Endodermal cell (in vitro differentiated cells): ENCODE results near the gene RYR2. TPM values are rescaled to one million over a fixed set of nuclear protein-coding genes. Genes with fewer than 3 reads are reported as not detected.

ENCODE experiments used
- DNase-seq: peaks from one replicate; pipeline ENCODE4 v3.0.0-alpha.2; 2017
- H3K27ac ChIP-seq: 2 replicates; pipeline ENCODE4 v1.5.1; 2013; ENCODE audit warnings: mild to moderate bottlenecking, low read depth, low read length, moderate library complexity
- H3K27me3 ChIP-seq: 2 replicates; pipeline ENCODE4 v1.6.1; 2013; ENCODE audit warnings: mild to moderate bottlenecking, low read length, moderate library complexity; ENCODE audit not compliant: insufficient read depth, control insufficient read depth, poor library complexity, severe bottlenecking
- H3K36me3 ChIP-seq: 2 replicates; pipeline ENCODE4 v1.7.0; 2013; ENCODE audit warnings: mild to moderate bottlenecking, low read length, moderate library complexity; ENCODE audit not compliant: control insufficient read depth, insufficient read depth
- H3K4me1 ChIP-seq: one replicate; pipeline ENCODE4 v1.7.0; 2013; ENCODE audit warnings: low read length; ENCODE audit not compliant: control insufficient read depth, insufficient read depth
- H3K4me3 ChIP-seq: 2 replicates; pipeline ENCODE4 v1.5.1; 2013; ENCODE audit warnings: mild to moderate bottlenecking, low read length, moderate library complexity
- H3K9ac ChIP-seq: 2 replicates; pipeline ENCODE4 v1.6.1; 2013; ENCODE audit warnings: mild to moderate bottlenecking, low read length, moderate library complexity; ENCODE audit not compliant: poor library complexity, severe bottlenecking; ENCODE audit errors: extremely low read depth
- H3K9me3 ChIP-seq: 2 replicates; pipeline ENCODE4 v1.6.1; 2013; ENCODE audit warnings: mild to moderate bottlenecking, low read length, moderate library complexity; ENCODE audit not compliant: control insufficient read depth
- H3K27ac Mint-ChIP-seq: 2 replicates; pipeline ENCODE4 v1.8.0; 2020; ENCODE audit warnings: mixed read lengths
- H3K27me3 Mint-ChIP-seq: 2 replicates; pipeline ENCODE4 v1.8.0; 2021; ENCODE audit warnings: mild to moderate bottlenecking, mixed read lengths; ENCODE audit not compliant: insufficient read depth
- H3K36me3 Mint-ChIP-seq: 2 replicates; pipeline ENCODE4 v1.8.0; 2020; ENCODE audit warnings: low read depth, mixed read lengths
- H3K4me1 Mint-ChIP-seq: 2 replicates; pipeline ENCODE4 v1.8.0; 2020; ENCODE audit warnings: mixed read lengths
- H3K4me3 Mint-ChIP-seq: 2 replicates; pipeline ENCODE4 v1.8.0; 2020; ENCODE audit warnings: mild to moderate bottlenecking, moderate library complexity, mixed read lengths
- H3K9me3 Mint-ChIP-seq: 2 replicates; pipeline ENCODE4 v1.8.0; 2020; ENCODE audit warnings: mild to moderate bottlenecking, mixed read lengths
- CTCF ChIP-seq: fragments of 200-600 bp; sonication (generic); conservative IDR thresholded peaks from 2 replicates; pipeline ENCODE4 v1.5.0; 2021; ENCODE audit warnings: antibody characterized with exemption, mild to moderate bottlenecking
- WGBS, 2 experiments: methylation state at CpG; one replicate each; pipeline versions ENCODE4 v1.1.5 to v1.1.7; 2013; ENCODE audit warnings: missing lambda C conversion rate in 2 of 2, mixed read lengths in 1 of 2; ENCODE audit not compliant: insufficient coverage in 1 of 2, insufficient read length in 1 of 2; 5-methylcytosine and 5-hydroxymethylcytosine counted together
- total RNA-seq, 2 donors: library from RNA; stranded (reverse); fragmentation: NEBNext Ultra II Directional in 1 of 2; extraction: Animal tissue kit (Norgen Biotek cat#: 25700) in 1 of 2; gene quantifications; 2 replicates in 1 of 2; 3 replicates in 1 of 2; pipeline ENCODE4 v1.2.1, GENCODE V29; 2021

The RYR2 gene
- total RNA-seq, 2 donors from 2014 or later, result 0.95 to 2.4 TPM

DNA sequence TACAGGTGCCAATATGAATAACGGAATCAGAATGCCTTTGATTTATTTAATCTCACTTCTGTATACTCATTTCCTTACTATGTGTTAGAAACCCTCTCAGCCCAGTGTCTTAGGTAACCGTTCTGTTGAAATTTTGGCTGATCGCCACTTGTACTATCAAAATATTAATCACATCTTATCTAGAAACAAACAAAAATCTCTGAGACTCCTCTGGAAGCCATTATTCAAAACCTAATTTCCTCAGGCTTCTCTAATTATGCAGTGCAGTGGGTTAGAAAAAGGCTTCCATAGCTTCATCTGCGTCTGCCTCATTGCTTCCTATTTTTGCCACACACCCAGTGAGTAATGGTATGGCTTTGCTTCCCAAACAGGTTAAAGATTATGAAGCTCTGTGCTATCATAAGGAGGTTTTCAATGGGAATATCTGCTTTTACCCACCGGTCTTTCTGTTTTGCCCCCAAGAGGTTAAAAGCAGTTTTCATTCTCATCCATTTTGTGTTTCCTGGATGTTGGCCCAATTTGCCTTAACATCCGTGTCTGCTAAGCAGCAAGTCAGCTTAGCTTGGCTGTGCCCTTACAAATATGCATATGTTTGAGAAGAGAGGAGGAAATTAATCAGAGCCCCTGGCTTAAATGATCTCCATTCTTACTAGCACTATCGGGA, 129.6 kb downstream of the RYR2 start:
- Histone ChIP-seq H3K36me3 (no peaks in the 10 kb centered on the region), H3K27me3 (no peaks in the 10 kb centered on the region), H3K4me3 (no peak overlapping the region), H3K9ac (no peak overlapping the region), H3K27ac (no peak overlapping the region), H3K9me3 (no peaks in the 10 kb centered on the region), H3K4me1 (no peaks in the 10 kb centered on the region)
- Mint-ChIP-seq H3K9me3 (no peaks in the 10 kb centered on the region), H3K36me3 (no peaks in the 10 kb centered on the region), H3K27ac (no peak overlapping the region), H3K4me3 (no peak overlapping the region), H3K4me1 (no peaks in the 10 kb centered on the region), H3K27me3 (no peaks in the 10 kb centered on the region)
- no peak for DNase-seq
- no peak for TF ChIP-seq CTCF
- WGBS, 2 experiments, result 86 to 92% methylated on average over 6 to 7 of the region's 7 CpGs

DNA sequence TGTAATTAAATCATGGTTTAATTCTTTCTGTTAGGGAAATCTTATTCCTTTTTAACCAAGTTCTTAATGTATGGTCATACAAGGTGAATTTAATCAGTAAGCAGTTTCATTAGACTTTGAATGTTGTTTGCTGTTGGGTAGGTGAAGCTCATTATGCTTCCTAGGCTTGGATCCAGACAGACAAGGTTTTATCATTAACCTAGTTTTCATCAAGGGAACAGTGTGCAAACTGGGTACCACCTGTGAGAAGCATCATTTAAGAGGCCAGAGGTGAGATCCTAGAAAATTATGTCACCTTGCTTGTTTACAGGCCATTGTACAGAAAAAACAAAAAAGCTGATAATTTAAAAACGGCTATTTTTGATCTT, 130.1 kb downstream of the RYR2 start:
- Histone ChIP-seq H3K9ac (no peak overlapping the region), H3K27me3 (no peaks in the 10 kb centered on the region), H3K27ac (no peak overlapping the region), H3K4me3 (no peak overlapping the region), H3K9me3 (no peaks in the 10 kb centered on the region), H3K4me1 (no peaks in the 10 kb centered on the region), H3K36me3 (no peaks in the 10 kb centered on the region)
- H3K4me1 Mint-ChIP-seq, result no peaks in the 10 kb centered on the region
- no peaks in the 10 kb centered on the region for H3K36me3 Mint-ChIP-seq
- H3K9me3 Mint-ChIP-seq, result no peaks in the 10 kb centered on the region
- H3K4me3 Mint-ChIP-seq, result no peak overlapping the region
- no peak for TF ChIP-seq CTCF
- 82 to 100% methylated on average over 1 of the region's 1 CpG for WGBS, 2 experiments
- DNase-seq, result no peak
- H3K27ac Mint-ChIP-seq, result no peak overlapping the region
- no peaks in the 10 kb centered on the region for H3K27me3 Mint-ChIP-seq

GRCh38 chr1:237179503-237179902, 137.5 kb downstream of the RYR2 start:
- H3K27ac ChIP-seq, result no peak overlapping the region
- TF ChIP-seq CTCF, result no peak
- Mint-ChIP-seq H3K27me3 (no peaks in the 10 kb centered on the region), H3K4me3 (no peak overlapping the region), H3K9me3 (peaks cover 2% of the 10 kb centered on the region), H3K27ac (no peak overlapping the region), H3K4me1 (peaks cover 3% of the 10 kb centered on the region), H3K36me3 (no peaks in the 10 kb centered on the region)
- no peak for DNase-seq
- WGBS, 2 experiments, result 90 to 92% methylated on average over 2 to 6 of the region's 6 CpGs
- no peaks in the 10 kb centered on the region for H3K4me1 ChIP-seq
- no peak overlapping the region for H3K4me3 ChIP-seq
- no peaks in the 10 kb centered on the region for H3K36me3 ChIP-seq
- H3K27me3 ChIP-seq, result no peaks in the 10 kb centered on the region
- H3K9ac ChIP-seq, result no peak overlapping the region
- no peaks in the 10 kb centered on the region for H3K9me3 ChIP-seq
